ENCODE measurements around the gene SNIP1. TPM values are rescaled to one million over a fixed set of nuclear protein-coding genes. Genes with fewer than 3 reads are reported as not detected.
A peak's percentile ranks its signal among the peaks of the same experiment; 100 is the strongest.
"Not testable (repeated sequence)": the region's sequence is repeated elsewhere in the genome, so short reads cannot be mapped to it uniquely, and the experiment has no call there.

SNIP1 gene
- total RNA-seq, 2 donors from 2014 or later, result 22.1 to 29.5 TPM

- Mint-ChIP-seq H3K9me3 (no peaks in the 10 kb centered on the region), H3K27ac (peak overlapping the region in 1 of 2 donors; percentile 86), H3K36me3 (peaks cover 5 to 32% of the 10 kb centered on the region in 2 donors)
- no peak for ATAC-seq
- no peak for DNase-seq (ENCODE audit: low spot score in 2 of 2)
Measured at GRCh38 chr1:37533317-37534093, 20.6 kb downstream of the SNIP1 start.

- H3K36me3 Mint-ChIP-seq, result peaks cover 1 to 26% of the 10 kb centered on the region in 2 donors
- peak overlapping the region in 1 of 2 donors; percentile 36 for H3K27ac Mint-ChIP-seq
- DNase-seq (ENCODE audit: low spot score in 2 of 2); ATAC-seq; H3K9me3 Mint-ChIP-seq: not testable (repeated sequence)
Measured at GRCh38 chr1:37532418-37533156, 21.5 kb downstream of the SNIP1 start.

GRCh38 chr1:37529888-37530287 is 24.2 kb downstream of the SNIP1 start:
- H3K27ac Mint-ChIP-seq; ATAC-seq; H3K9me3 Mint-ChIP-seq; DNase-seq (ENCODE audit: low spot score in 2 of 2): not testable (repeated sequence)
- H3K36me3 Mint-ChIP-seq, result peaks cover 0 to 11% of the 10 kb centered on the region in 2 donors

GRCh38 chr1:37519613-37520012 is 34.5 kb downstream of the SNIP1 start:
- no peak for DNase-seq (ENCODE audit: low spot score in 2 of 2)
- ATAC-seq, result peak in 1 of 2 donors; percentile 5
- Mint-ChIP-seq H3K36me3 (peaks cover 12 to 18% of the 10 kb centered on the region in 2 donors), H3K27ac (peak overlapping the region; percentile 65 to 86), H3K9me3 (no peaks in the 10 kb centered on the region)

- not testable (repeated sequence) for H3K9me3 Mint-ChIP-seq, ATAC-seq
- DNase-seq (ENCODE audit: low spot score in 2 of 2), result peak in 1 of 2 donors; percentile 38
- Mint-ChIP-seq H3K27ac (peak overlapping the region; percentile 65 to 86), H3K36me3 (peaks cover 15 to 18% of the 10 kb centered on the region in 2 donors)
Measured at GRCh38 chr1:37518929-37519328, 35.2 kb downstream of the SNIP1 start.

GRCh38 chr1:37518241-37518640 is 35.9 kb downstream of the SNIP1 start:
- not testable (repeated sequence) for H3K9me3 Mint-ChIP-seq; H3K27ac Mint-ChIP-seq; ATAC-seq; DNase-seq (ENCODE audit: low spot score in 2 of 2)
- peaks cover 19 to 22% of the 10 kb centered on the region in 2 donors for H3K36me3 Mint-ChIP-seq

GRCh38 chr1:37517569-37517968 is 36.5 kb downstream of the SNIP1 start:
- ATAC-seq, result no peak
- Mint-ChIP-seq H3K36me3 (peaks cover 14 to 23% of the 10 kb centered on the region in 2 donors), H3K27ac (no peak overlapping the region), H3K9me3 (no peaks in the 10 kb centered on the region)
- DNase-seq (ENCODE audit: low spot score in 2 of 2), result no peak

GRCh38 chr1:37515185-37516034 is 38.7 kb downstream of the SNIP1 start:
- ATAC-seq, result no peak
- peak overlapping the region; percentile 95 to 98 for H3K27ac Mint-ChIP-seq
- no peak for DNase-seq (ENCODE audit: low spot score in 2 of 2)
- H3K9me3 Mint-ChIP-seq, result no peaks in the 10 kb centered on the region
- peaks cover 14 to 23% of the 10 kb centered on the region in 2 donors for H3K36me3 Mint-ChIP-seq

- ATAC-seq (peak; percentile 91 to 92), DNase-seq (ENCODE audit: low spot score in 2 of 2) (peak; percentile 88 to 89)
- Mint-ChIP-seq H3K27ac (peak within 1 kb of the TSS; percentile 95 to 98), H3K36me3 (peaks cover 12 to 23% of the 10 kb centered on the region in 2 donors), H3K9me3 (no peaks in the 10 kb centered on the region)
Measured at GRCh38 chr1:37514350-37515184, 39.5 kb downstream of the SNIP1 start, which contains the start of gene MEAF6. MEAF6 (minus strand) TSS chr1:37514766; CDS start chr1:37514746, 20 bp downstream.

GRCh38 chr1:37513795-37514349 is 40.2 kb downstream of the SNIP1 start:
- H3K9me3 Mint-ChIP-seq, result no peaks in the 10 kb centered on the region
- H3K36me3 Mint-ChIP-seq, result peaks cover 11 to 19% of the 10 kb centered on the region in 2 donors
- DNase-seq (ENCODE audit: low spot score in 2 of 2), result peak; percentile 59 to 76
- ATAC-seq, result peak; percentile 55 to 69
- H3K27ac Mint-ChIP-seq, result peak overlapping the region; percentile 95 to 98

GRCh38 chr1:37509181-37509580 is 44.9 kb downstream of the SNIP1 start:
- H3K9me3 Mint-ChIP-seq, result no peaks in the 10 kb centered on the region
- DNase-seq (ENCODE audit: low spot score in 2 of 2) (no peak), ATAC-seq (no peak)
- H3K27ac Mint-ChIP-seq, result peak overlapping the region in 1 of 2 donors; percentile 1
- peaks cover 11 to 25% of the 10 kb centered on the region in 2 donors for H3K36me3 Mint-ChIP-seq

GRCh38 chr1:37506740-37507139 is 47.4 kb downstream of the SNIP1 start:
- peaks cover 0 to 20% of the 10 kb centered on the region in 2 donors for H3K36me3 Mint-ChIP-seq
- peak overlapping the region in 1 of 2 donors; percentile 65 for H3K27ac Mint-ChIP-seq
- ATAC-seq (no peak), DNase-seq (ENCODE audit: low spot score in 2 of 2) (no peak)
- no peaks in the 10 kb centered on the region for H3K9me3 Mint-ChIP-seq

- H3K27ac Mint-ChIP-seq; H3K9me3 Mint-ChIP-seq; ATAC-seq; DNase-seq (ENCODE audit: low spot score in 2 of 2): not testable (repeated sequence)
- H3K36me3 Mint-ChIP-seq, result peaks cover 0 to 12% of the 10 kb centered on the region in 2 donors
Measured at GRCh38 chr1:37502791-37503190, 51.3 kb downstream of the SNIP1 start.

- DNase-seq (ENCODE audit: low spot score in 2 of 2) (no peak), ATAC-seq (no peak)
- Mint-ChIP-seq H3K27ac (peak overlapping the region in 1 of 2 donors; percentile 44), H3K9me3 (no peaks in the 10 kb centered on the region), H3K36me3 (peaks cover 0 to 12% of the 10 kb centered on the region in 2 donors)
Measured at GRCh38 chr1:37502104-37502503, 52.0 kb downstream of the SNIP1 start.

- H3K9me3 Mint-ChIP-seq, result no peaks in the 10 kb centered on the region
- H3K27ac Mint-ChIP-seq, result no peak overlapping the region
- peaks cover 0 to 12% of the 10 kb centered on the region in 2 donors for H3K36me3 Mint-ChIP-seq
- no peak for ATAC-seq
- no peak for DNase-seq (ENCODE audit: low spot score in 2 of 2)
Measured at GRCh38 chr1:37501661-37502060, 52.4 kb downstream of the SNIP1 start.
